Uterus (tissue), 4 donors: ENCODE results near the gene MYO1F. TPM values are rescaled to one million over a fixed set of nuclear protein-coding genes. Genes with fewer than 3 reads are reported as not detected.

Source experiments
- DNase-seq, 2 donors: peaks; one replicate each; pipeline ENCODE4 v3.0.0-alpha.2; 2019 to 2020
- H3K27ac ChIP-seq, 2 donors: fragments of 200-600 bp; sonication (generic); 1 replicate in 1 of 2; 2 replicates in 1 of 2; pipeline ENCODE4 v1.5.1; 2016 to 2018
- H3K27me3 ChIP-seq, 2 donors: fragments of 200-600 bp; sonication (generic); one replicate each; pipeline ENCODE4 v1.5.1; 2018 to 2019; ENCODE audit warnings: control low read depth in 1 of 2
- H3K36me3 ChIP-seq, 2 donors: fragments of 200-600 bp; sonication (generic); one replicate each; pipeline ENCODE4 v1.5.1; 2019; ENCODE audit warnings: control low read depth in 1 of 2
- H3K4me1 ChIP-seq, 2 donors: fragments of 200-600 bp; sonication (generic); one replicate each; pipeline ENCODE4 v1.5.1; 2018 to 2019; ENCODE audit warnings: control low read depth in 1 of 2
- H3K4me3 ChIP-seq, 2 donors: fragments of 200-600 bp; sonication (generic); 1 replicate in 1 of 2; 2 replicates in 1 of 2; pipeline ENCODE4 v1.5.1; 2018 to 2019; ENCODE audit warnings: mild to moderate bottlenecking in 1 of 2
- H3K9me3 ChIP-seq, 2 donors: fragments of 200-600 bp; sonication (generic); one replicate each; pipeline ENCODE4 v1.5.1; 2019; ENCODE audit warnings: control low read depth in 1 of 2
- CTCF ChIP-seq, 4 experiments: fragments of 200-600 bp in 2 of 4; fragments of 450-650 bp in 2 of 4; sonication (generic) in 2 of 4; IDR thresholded peaks; one replicate each; pipeline ENCODE4 v1.5.1; 2016 to 2019; ENCODE audit warnings: antibody characterized with exemption in 4 of 4, mild to moderate bottlenecking in 2 of 4, moderate library complexity in 1 of 4
- POLR2A ChIP-seq, 2 donors: fragments of 450-650 bp; IDR thresholded peaks; one replicate each; pipeline ENCODE4 v1.6.1; 2016; ENCODE audit warnings: antibody characterized with exemption in 2 of 2, mild to moderate bottlenecking in 1 of 2, moderate library complexity in 1 of 2
- intact Hi-C: fragments of 100-400 bp; cut with DNase I; formaldehyde crosslinking; loops from one replicate; pipeline ENCODE4 v1.15.1; 2023; ENCODE audit warnings: low total_unique reads
- total RNA-seq, 4 donors: library from RNA; depleted of rRNA in 3 of 4; stranded (reverse); fragments of >200 nt in 3 of 4; gene quantifications; one replicate each; pipeline versions ENCODE4 v1.1.0 to v1.2.4, GENCODE V29; 2014 to 2023
- donor health status: DM: yes; HTN: yes; CAD: no.

Gene MYO1F
- total RNA-seq, 4 donors from 2014 or later = 4.1 to 45.9 (median 7.5) TPM

GRCh38 chr19:8616861-8617260, 39.6 kb upstream of the MYO1F start:
- intact Hi-C loops = no loop called here
- TF ChIP-seq POLR2A (IDR thresholded peaks at IDR 0.05) = no peak
- no peak for TF ChIP-seq CTCF (IDR thresholded peaks at IDR 0.05)
- no peak overlapping the region for H3K4me3 ChIP-seq
- no peaks in the 10 kb centered on the region for H3K27me3 ChIP-seq
- no peaks in the 10 kb centered on the region for H3K9me3 ChIP-seq
- H3K36me3 ChIP-seq = no peaks in the 10 kb centered on the region
- H3K4me1 ChIP-seq = peaks cover 0 to under 1% of the 10 kb centered on the region in 2 donors
- no peak overlapping the region for H3K27ac ChIP-seq
- no peak for DNase-seq

GRCh38 chr19:8615813-8616596, 38.8 kb upstream of the MYO1F start:
- intact Hi-C loops = no loop called here
- Histone ChIP-seq H3K4me3 (no peak overlapping the region), H3K4me1 (peaks cover 0 to 6% of the 10 kb centered on the region in 2 donors), H3K27ac (no peak overlapping the region), H3K27me3 (no peaks in the 10 kb centered on the region), H3K9me3 (no peaks in the 10 kb centered on the region), H3K36me3 (no peaks in the 10 kb centered on the region)
- no peak for TF ChIP-seq POLR2A (IDR thresholded peaks at IDR 0.05)
- peak; percentile 72 to 88 (median 83) for TF ChIP-seq CTCF (IDR thresholded peaks at IDR 0.05)
- peak in 1 of 2 donors; percentile 38 for DNase-seq

GRCh38 chr19:8615024-8615423, 37.8 kb upstream of the MYO1F start:
- H3K27me3 ChIP-seq = no peaks in the 10 kb centered on the region
- peaks cover 0 to 6% of the 10 kb centered on the region in 2 donors for H3K4me1 ChIP-seq
- no peaks in the 10 kb centered on the region for H3K36me3 ChIP-seq
- no peaks in the 10 kb centered on the region for H3K9me3 ChIP-seq
- TF ChIP-seq POLR2A (IDR thresholded peaks at IDR 0.05) = no peak
- no peak for TF ChIP-seq CTCF (IDR thresholded peaks at IDR 0.05)
- intact Hi-C loops = no loop called here
- H3K4me3 ChIP-seq = no peak overlapping the region
- no peak for DNase-seq
- H3K27ac ChIP-seq = peak overlapping the region; percentile 11 to 32

- no peaks in the 10 kb centered on the region for H3K27me3 ChIP-seq
- DNase-seq = no peak
- H3K4me3 ChIP-seq = no peak overlapping the region
- TF ChIP-seq CTCF (IDR thresholded peaks at IDR 0.05) (no peak), POLR2A (IDR thresholded peaks at IDR 0.05) (no peak)
- no peaks in the 10 kb centered on the region for H3K36me3 ChIP-seq
- peaks cover 0 to 6% of the 10 kb centered on the region in 2 donors for H3K4me1 ChIP-seq
- H3K27ac ChIP-seq = no peak overlapping the region
- no peaks in the 10 kb centered on the region for H3K9me3 ChIP-seq
- intact Hi-C loops = no loop called here
Measured at GRCh38 chr19:8614455-8614854, 37.2 kb upstream of the MYO1F start.

- intact Hi-C loops = no loop called here
- Histone ChIP-seq H3K27ac (no peak overlapping the region), H3K4me3 (no peak overlapping the region), H3K27me3 (no peaks in the 10 kb centered on the region), H3K4me1 (peaks cover 5 to 10% of the 10 kb centered on the region in 2 donors), H3K36me3 (no peaks in the 10 kb centered on the region), H3K9me3 (no peaks in the 10 kb centered on the region)
- no peak for DNase-seq
- TF ChIP-seq CTCF (IDR thresholded peaks at IDR 0.05) (no peak), POLR2A (IDR thresholded peaks at IDR 0.05) (no peak)
Measured at GRCh38 chr19:8612807-8613171, 35.5 kb upstream of the MYO1F start.
